ENCODE measurements around the gene NATD1.

NATD1 gene

GRCh38 chr17:21299981-21300600 lies 46.9 kb upstream of the NATD1 start:
- TF ChIP-seq CTCF (IDR thresholded peaks at IDR 0.05; ENCODE audit: borderline replicate concordance, extremely low read depth, low read length, poor library complexity, severe bottlenecking) = no peak
- no peak for TF ChIP-seq EZH2 (IDR thresholded peaks at IDR 0.05; ENCODE audit: borderline replicate concordance, low read depth, low read length, severe bottlenecking)
- no peak overlapping the region for H3K4me3 ChIP-seq (ENCODE audit: low read depth in 1 of 2, low read length in 2 of 2)
- no peaks in the 10 kb centered on the region for H3K27me3 ChIP-seq (ENCODE audit: insufficient read depth, low read length, poor library complexity)
- H3K79me2 ChIP-seq (ENCODE audit: insufficient read depth, low read length) = no peaks in the 10 kb centered on the region
- DNase-seq (no peak), ATAC-seq (ENCODE audit: insufficient read depth, low read depth) (no peak)
- H2AFZ ChIP-seq (ENCODE audit: low read depth, low read length) = no peak overlapping the region
- H3K9ac ChIP-seq (ENCODE audit: low read depth, low read length) = no peak overlapping the region
- peaks cover 39% of the 10 kb centered on the region for H3K36me3 ChIP-seq (ENCODE audit: insufficient read depth, low read length)
- no peak overlapping the region for H3K27ac ChIP-seq (ENCODE audit: low read length)
- H3K4me1 ChIP-seq (ENCODE audit: insufficient read depth, low read length) = no peaks in the 10 kb centered on the region
- H3K4me2 ChIP-seq (ENCODE audit: insufficient read depth, low read length) = no peak overlapping the region
- peaks cover 14% of the 10 kb centered on the region for H4K20me1 ChIP-seq (ENCODE audit: insufficient read depth, low read length)
- H3K9me3 ChIP-seq (ENCODE audit: insufficient read depth, low read length, severe bottlenecking) = peaks cover 12% of the 10 kb centered on the region

GRCh38 chr17:21298983-21299519 lies 45.8 kb upstream of the NATD1 start:
- H3K27me3 ChIP-seq (ENCODE audit: insufficient read depth, low read length, poor library complexity) = no peaks in the 10 kb centered on the region
- H3K36me3 ChIP-seq (ENCODE audit: insufficient read depth, low read length) = peaks cover 35% of the 10 kb centered on the region
- no peak overlapping the region for H2AFZ ChIP-seq (ENCODE audit: low read depth, low read length)
- ATAC-seq (ENCODE audit: insufficient read depth, low read depth) (no peak), DNase-seq (no peak)
- no peak overlapping the region for H3K27ac ChIP-seq (ENCODE audit: low read length)
- H3K4me1 ChIP-seq (ENCODE audit: insufficient read depth, low read length) = no peaks in the 10 kb centered on the region
- H3K4me2 ChIP-seq (ENCODE audit: insufficient read depth, low read length) = no peak overlapping the region
- peaks cover 12% of the 10 kb centered on the region for H3K9me3 ChIP-seq (ENCODE audit: insufficient read depth, low read length, severe bottlenecking)
- TF ChIP-seq EZH2 (IDR thresholded peaks at IDR 0.05; ENCODE audit: borderline replicate concordance, low read depth, low read length, severe bottlenecking) (no peak), CTCF (IDR thresholded peaks at IDR 0.05; ENCODE audit: borderline replicate concordance, extremely low read depth, low read length, poor library complexity, severe bottlenecking) (no peak)
- no peaks in the 10 kb centered on the region for H3K79me2 ChIP-seq (ENCODE audit: insufficient read depth, low read length)
- H3K4me3 ChIP-seq (ENCODE audit: low read depth in 1 of 2, low read length in 2 of 2) = no peak overlapping the region
- H4K20me1 ChIP-seq (ENCODE audit: insufficient read depth, low read length) = peaks cover 23% of the 10 kb centered on the region
- H3K9ac ChIP-seq (ENCODE audit: low read depth, low read length) = no peak overlapping the region

GRCh38 chr17:21298056-21298982 lies 45.1 kb upstream of the NATD1 start:
- H4K20me1 ChIP-seq (ENCODE audit: insufficient read depth, low read length) = peaks cover 31% of the 10 kb centered on the region
- no peak for TF ChIP-seq CTCF (IDR thresholded peaks at IDR 0.05; ENCODE audit: borderline replicate concordance, extremely low read depth, low read length, poor library complexity, severe bottlenecking)
- TF ChIP-seq EZH2 (IDR thresholded peaks at IDR 0.05; ENCODE audit: borderline replicate concordance, low read depth, low read length, severe bottlenecking) = no peak
- H3K4me3 ChIP-seq (ENCODE audit: low read depth in 1 of 2, low read length in 2 of 2) = no peak overlapping the region
- H3K9me3 ChIP-seq (ENCODE audit: insufficient read depth, low read length, severe bottlenecking) = peaks cover 12% of the 10 kb centered on the region
- ATAC-seq (ENCODE audit: insufficient read depth, low read depth) (no peak), DNase-seq (no peak)
- no peak overlapping the region for H3K9ac ChIP-seq (ENCODE audit: low read depth, low read length)
- H3K27me3 ChIP-seq (ENCODE audit: insufficient read depth, low read length, poor library complexity) = no peaks in the 10 kb centered on the region
- H3K27ac ChIP-seq (ENCODE audit: low read length) = no peak overlapping the region
- no peak overlapping the region for H2AFZ ChIP-seq (ENCODE audit: low read depth, low read length)
- no peak overlapping the region for H3K4me2 ChIP-seq (ENCODE audit: insufficient read depth, low read length)
- peaks cover 28% of the 10 kb centered on the region for H3K36me3 ChIP-seq (ENCODE audit: insufficient read depth, low read length)
- no peaks in the 10 kb centered on the region for H3K4me1 ChIP-seq (ENCODE audit: insufficient read depth, low read length)
- peaks cover 2% of the 10 kb centered on the region; the same call in 1 of the 2 replicates for H3K79me2 ChIP-seq (ENCODE audit: insufficient read depth, low read length)
